ENCODE measurements around the gene PTDSS2.

The PTDSS2 gene

GRCh38 chr11:486189-486588 lies 36.1 kb downstream of the PTDSS2 start:
- H3K27me3 ChIP-seq (ENCODE audit: control insufficient read depth, low read length) = no peaks in the 10 kb centered on the region
- H4K20me1 ChIP-seq (ENCODE audit: control insufficient read depth, insufficient read depth, low read depth, low read length) = no peaks in the 10 kb centered on the region
- no peaks in the 10 kb centered on the region for H3K4me1 ChIP-seq (ENCODE audit: control insufficient read depth, low read length)
- no peaks in the 10 kb centered on the region; the same call in 1 of the 2 replicates for H3F3A ChIP-seq (ENCODE audit: control insufficient read depth, insufficient read depth)
- no peaks in the 10 kb centered on the region for H3K9me3 ChIP-seq (ENCODE audit: control insufficient read depth, insufficient read depth, low read length)
- no peak overlapping the region for H3K4me3 ChIP-seq (ENCODE audit: low read length)
- no peaks in the 10 kb centered on the region; the same call in 1 of the 2 replicates for H3K36me3 ChIP-seq (ENCODE audit: control insufficient read depth, low read length)
- TF ChIP-seq EZH2phosphoT487 (IDR thresholded peaks at IDR 0.05; ENCODE audit: borderline replicate concordance, low read length) (no peak), CTCF (IDR thresholded peaks at IDR 0.05; ENCODE audit: low read depth, low read length, poor library complexity, severe bottlenecking) (no peak)
- H3K27ac ChIP-seq (ENCODE audit: low read depth, low read length) = no peak overlapping the region
- no peaks in the 10 kb centered on the region for H3K9me2 ChIP-seq (replicated peaks; ENCODE audit: control insufficient read depth, low read length)
- H3K79me2 ChIP-seq (ENCODE audit: control insufficient read depth, low read length) = no peaks in the 10 kb centered on the region; the same call in 1 of the 2 replicates
- H3K4me2 ChIP-seq (ENCODE audit: low read length) = no peak overlapping the region

GRCh38 chr11:487571-488021 lies 37.5 kb downstream of the PTDSS2 start:
- no peak overlapping the region for H3K4me2 ChIP-seq (ENCODE audit: low read length)
- no peaks in the 10 kb centered on the region for H3K9me3 ChIP-seq (ENCODE audit: control insufficient read depth, insufficient read depth, low read length)
- H3K4me3 ChIP-seq (ENCODE audit: low read length) = no peak overlapping the region
- H3K27me3 ChIP-seq (ENCODE audit: control insufficient read depth, low read length) = no peaks in the 10 kb centered on the region
- H4K20me1 ChIP-seq (ENCODE audit: control insufficient read depth, insufficient read depth, low read depth, low read length) = no peaks in the 10 kb centered on the region
- no peaks in the 10 kb centered on the region for H3K9me2 ChIP-seq (replicated peaks; ENCODE audit: control insufficient read depth, low read length)
- H3K36me3 ChIP-seq (ENCODE audit: control insufficient read depth, low read length) = no peaks in the 10 kb centered on the region; the same call in 1 of the 2 replicates
- no peaks in the 10 kb centered on the region; the same call in 1 of the 2 replicates for H3K79me2 ChIP-seq (ENCODE audit: control insufficient read depth, low read length)
- H3K27ac ChIP-seq (ENCODE audit: low read depth, low read length) = no peak overlapping the region
- TF ChIP-seq EZH2phosphoT487 (IDR thresholded peaks at IDR 0.05; ENCODE audit: borderline replicate concordance, low read length) (no peak), CTCF (IDR thresholded peaks at IDR 0.05; ENCODE audit: low read depth, low read length, poor library complexity, severe bottlenecking) (no peak)
- H3K4me1 ChIP-seq (ENCODE audit: control insufficient read depth, low read length) = peaks cover 2% of the 10 kb centered on the region
- H3F3A ChIP-seq (ENCODE audit: control insufficient read depth, insufficient read depth) = no peaks in the 10 kb centered on the region

- H3K36me3 ChIP-seq (ENCODE audit: control insufficient read depth, low read length) = no peaks in the 10 kb centered on the region; the same call in 1 of the 2 replicates
- no peaks in the 10 kb centered on the region; the same call in 1 of the 2 replicates for H3K79me2 ChIP-seq (ENCODE audit: control insufficient read depth, low read length)
- TF ChIP-seq EZH2phosphoT487 (IDR thresholded peaks at IDR 0.05; ENCODE audit: borderline replicate concordance, low read length) (no peak), CTCF (IDR thresholded peaks at IDR 0.05; ENCODE audit: low read depth, low read length, poor library complexity, severe bottlenecking) (no peak)
- no peak overlapping the region for H3K4me2 ChIP-seq (ENCODE audit: low read length)
- no peaks in the 10 kb centered on the region for H3F3A ChIP-seq (ENCODE audit: control insufficient read depth, insufficient read depth)
- peaks cover 7% of the 10 kb centered on the region for H3K4me1 ChIP-seq (ENCODE audit: control insufficient read depth, low read length)
- no peak overlapping the region for H3K4me3 ChIP-seq (ENCODE audit: low read length)
- no peak overlapping the region for H3K27ac ChIP-seq (ENCODE audit: low read depth, low read length)
- H3K9me2 ChIP-seq (replicated peaks; ENCODE audit: control insufficient read depth, low read length) = no peaks in the 10 kb centered on the region
- H3K27me3 ChIP-seq (ENCODE audit: control insufficient read depth, low read length) = no peaks in the 10 kb centered on the region
- H3K9me3 ChIP-seq (ENCODE audit: control insufficient read depth, insufficient read depth, low read length) = no peaks in the 10 kb centered on the region
- no peaks in the 10 kb centered on the region for H4K20me1 ChIP-seq (ENCODE audit: control insufficient read depth, insufficient read depth, low read depth, low read length)
Measured at GRCh38 chr11:488062-488461, 38.0 kb downstream of the PTDSS2 start.

All from DOHH2 (cell line).